AG08395 (cell line): ENCODE results near the gene MFSD8.
"Not testable (repeated sequence)": the region's sequence is repeated elsewhere in the genome, so short reads cannot be mapped to it uniquely, and the experiment has no call there.

Experiments used
- DNase-seq: peaks from one replicate; pipeline ENCODE4 v3.0.0; 2012; ENCODE audit warnings: mixed read lengths, low spot score

Gene MFSD8

GRCh38 chr4:127931836-127932235 is 33.1 kb downstream of the MFSD8 start:
- DNase-seq: not testable (repeated sequence)

GRCh38 chr4:127930175-127930574 is 34.8 kb downstream of the MFSD8 start:
- DNase-seq: no peak

- DNase-seq: not testable (repeated sequence)
These were observed 39.3 kb downstream of the MFSD8 start for GRCh38 chr4:127925720-127926119.

GRCh38 chr4:127922226-127922625 is 42.7 kb downstream of the MFSD8 start:
- DNase-seq: no peak

- no peak for DNase-seq
These were observed 44.5 kb downstream of the MFSD8 start for GRCh38 chr4:127920521-127920920.

GRCh38 chr4:127917151-127917550 is 47.8 kb downstream of the MFSD8 start:
- DNase-seq: no peak

GRCh38 chr4:127916512-127916911 is 48.5 kb downstream of the MFSD8 start:
- DNase-seq: no peak

- DNase-seq: no peak
These were observed 59.9 kb downstream of the MFSD8 start for GRCh38 chr4:127905029-127905428.

GRCh38 chr4:127899682-127900081 is 65.3 kb downstream of the MFSD8 start:
- DNase-seq: not testable (repeated sequence)

- no peak for DNase-seq
These were observed 68.4 kb downstream of the MFSD8 start for GRCh38 chr4:127896528-127896927.

GRCh38 chr4:127896069-127896468 is 68.9 kb downstream of the MFSD8 start:
- DNase-seq: no peak

- DNase-seq: no peak
These were observed 75.1 kb downstream of the MFSD8 start for GRCh38 chr4:127889903-127890302.

GRCh38 chr4:127888559-127888958 is 76.4 kb downstream of the MFSD8 start:
- no peak for DNase-seq

- DNase-seq: no peak
These were observed 83.5 kb downstream of the MFSD8 start for GRCh38 chr4:127881563-127881864.

- peak; percentile 99 for DNase-seq
These were observed 84.0 kb downstream of the MFSD8 start, which contains the start of gene PLK4 for GRCh38 chr4:127880763-127881562. Gene PLK4 (plus strand): TSS chr4:127880893. CDS start chr4:127881135, 242 bp downstream.

- DNase-seq: no peak
These were observed 89.2 kb downstream of the MFSD8 start for GRCh38 chr4:127875791-127876190.

GRCh38 chr4:127870688-127871087 is 94.3 kb downstream of the MFSD8 start:
- peak; percentile 70 for DNase-seq

GRCh38 chr4:127870281-127870680 is 94.7 kb downstream of the MFSD8 start:
- DNase-seq: no peak

GRCh38 chr4:127868196-127868595 is 96.8 kb downstream of the MFSD8 start:
- no peak for DNase-seq
